ENCODE data around the gene TTI1. TPM values are rescaled to one million over a fixed set of nuclear protein-coding genes. Genes with fewer than 3 reads are reported as not detected.

The TTI1 gene
- total and polyA plus RNA-seq, 2 of the 13 experiments (the other 11 are each of a cell fraction or from before 2014, with no cell fraction given), result 22.9 to 39.8 TPM

DNA sequence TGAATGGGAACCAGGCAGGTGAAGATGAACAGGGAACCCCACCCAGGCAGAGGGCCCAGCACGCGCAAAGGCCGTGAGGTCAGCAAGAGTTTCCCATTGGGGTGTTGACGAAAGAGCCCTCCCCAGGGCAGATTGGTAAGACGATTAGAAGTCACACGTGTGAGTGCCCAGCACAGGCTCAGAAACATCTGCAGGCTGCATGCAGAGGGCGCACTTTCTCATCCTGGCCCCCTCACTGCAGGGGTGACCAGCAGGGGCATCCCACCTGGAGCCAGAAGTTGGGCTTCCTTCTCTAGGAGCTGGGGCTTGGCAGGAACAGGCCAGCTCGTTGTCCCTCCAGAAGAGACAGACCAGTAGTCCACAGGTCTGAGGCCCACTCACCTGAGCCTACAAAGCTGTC, 91.9 kb downstream of the TTI1 start (continued):
- TF ChIP-seq, protein P1, sequence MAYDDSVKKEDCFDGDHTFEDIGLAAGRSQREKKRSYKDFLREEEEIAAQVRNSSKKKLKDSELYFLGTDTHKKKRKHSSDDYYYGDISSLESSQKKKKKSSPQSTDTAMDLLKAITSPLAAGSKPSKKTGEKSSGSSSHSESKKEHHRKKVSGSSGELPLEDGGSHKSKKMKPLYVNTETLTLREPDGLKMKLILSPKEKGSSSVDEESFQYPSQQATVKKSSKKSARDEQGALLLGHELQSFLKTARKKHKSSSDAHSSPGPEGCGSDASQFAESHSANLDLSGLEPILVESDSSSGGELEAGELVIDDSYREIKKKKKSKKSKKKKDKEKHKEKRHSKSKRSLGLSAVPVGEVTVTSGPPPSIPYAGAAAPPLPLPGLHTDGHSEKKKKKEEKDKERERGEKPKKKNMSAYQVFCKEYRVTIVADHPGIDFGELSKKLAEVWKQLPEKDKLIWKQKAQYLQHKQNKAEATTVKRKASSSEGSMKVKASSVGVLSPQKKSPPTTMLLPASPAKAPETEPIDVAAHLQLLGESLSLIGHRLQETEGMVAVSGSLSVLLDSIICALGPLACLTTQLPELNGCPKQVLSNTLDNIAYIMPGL (CRISPR knock-in tag; IDR thresholded peaks at IDR 0.05; ENCODE audit: borderline replicate concordance in 1 of 2, low read depth in 1 of 2), result peak in 1 of 2 experiments; percentile 45; a peak in 1 of 4 replicates
- TF ChIP-seq ZNF574 (CRISPR knock-in tag; IDR thresholded peaks at IDR 0.05) (peak; percentile 54), ZFY (CRISPR knock-in tag; IDR thresholded peaks at IDR 0.05) (no peak), ZFP36 (IDR thresholded peaks at IDR 0.05; ENCODE audit: borderline replicate concordance, low read depth, low read length, partially characterized antibody) (no peak), ZNF619 (CRISPR knock-in tag; IDR thresholded peaks at IDR 0.05) (no peak), BHLHE40 (IDR thresholded peaks at IDR 0.05; ENCODE audit: low read length) (no peak), ZMYM3 (CRISPR knock-in tag; IDR thresholded peaks at IDR 0.05) (no peak), STAG1 (CRISPR knock-in tag; IDR thresholded peaks at IDR 0.05) (peak; percentile 80), SRSF4 (IDR thresholded peaks at IDR 0.05; ENCODE audit: low read depth, low read length, poor library complexity, severe bottlenecking) (no peak), ZNF451 (CRISPR knock-in tag; IDR thresholded peaks at IDR 0.05) (no peak), ZNF124 (CRISPR knock-in tag; IDR thresholded peaks at IDR 0.05) (no peak), ERF (CRISPR knock-in tag; IDR thresholded peaks at IDR 0.05) (0 out of 2 replicates have a peak, but pooled peaks have one; percentile 53), GLMP (CRISPR knock-in tag; IDR thresholded peaks at IDR 0.05; ENCODE audit: borderline replicate concordance) (no peak), SRSF9 (IDR thresholded peaks at IDR 0.05; ENCODE audit: borderline replicate concordance, insufficient read depth, low read depth, low read length, poor library complexity, severe bottlenecking) (no peak), SMC3 (IDR thresholded peaks at IDR 0.05; ENCODE audit: low read length) (peak; percentile 60), NRL (CRISPR knock-in tag; IDR thresholded peaks at IDR 0.05; ENCODE audit: borderline replicate concordance) (peak; percentile 62), NFYB (CRISPR knock-in tag; IDR thresholded peaks at IDR 0.05) (no peak), ZNF143 (CRISPR knock-in tag; IDR thresholded peaks at IDR 0.05) (no peak), ZSCAN25 (CRISPR knock-in tag; IDR thresholded peaks at IDR 0.05) (peak; percentile 90), ZNF768 (CRISPR knock-in tag; IDR thresholded peaks at IDR 0.05) (peak; percentile 76; the same call in 1 of the 2 replicates)
- TF ChIP-seq, protein P2, sequence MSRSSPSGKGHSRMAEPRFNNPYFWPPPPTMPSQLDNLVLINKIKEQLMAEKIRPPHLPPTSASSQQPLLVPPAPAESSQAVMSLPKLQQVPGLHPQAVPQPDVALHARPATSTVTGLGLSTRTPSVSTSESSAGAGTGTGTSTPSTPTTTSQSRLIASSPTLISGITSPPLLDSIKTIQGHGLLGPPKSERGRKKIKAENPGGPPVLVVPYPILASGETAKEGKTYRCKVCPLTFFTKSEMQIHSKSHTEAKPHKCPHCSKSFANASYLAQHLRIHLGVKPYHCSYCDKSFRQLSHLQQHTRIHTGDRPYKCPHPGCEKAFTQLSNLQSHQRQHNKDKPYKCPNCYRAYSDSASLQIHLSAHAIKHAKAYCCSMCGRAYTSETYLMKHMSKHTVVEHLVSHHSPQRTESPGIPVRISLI (CRISPR knock-in tag; IDR thresholded peaks at IDR 0.05; ENCODE audit: borderline replicate concordance), result peak; percentile 80; the same call in 1 of the 2 replicates
- TF ChIP-seq, protein P3, sequence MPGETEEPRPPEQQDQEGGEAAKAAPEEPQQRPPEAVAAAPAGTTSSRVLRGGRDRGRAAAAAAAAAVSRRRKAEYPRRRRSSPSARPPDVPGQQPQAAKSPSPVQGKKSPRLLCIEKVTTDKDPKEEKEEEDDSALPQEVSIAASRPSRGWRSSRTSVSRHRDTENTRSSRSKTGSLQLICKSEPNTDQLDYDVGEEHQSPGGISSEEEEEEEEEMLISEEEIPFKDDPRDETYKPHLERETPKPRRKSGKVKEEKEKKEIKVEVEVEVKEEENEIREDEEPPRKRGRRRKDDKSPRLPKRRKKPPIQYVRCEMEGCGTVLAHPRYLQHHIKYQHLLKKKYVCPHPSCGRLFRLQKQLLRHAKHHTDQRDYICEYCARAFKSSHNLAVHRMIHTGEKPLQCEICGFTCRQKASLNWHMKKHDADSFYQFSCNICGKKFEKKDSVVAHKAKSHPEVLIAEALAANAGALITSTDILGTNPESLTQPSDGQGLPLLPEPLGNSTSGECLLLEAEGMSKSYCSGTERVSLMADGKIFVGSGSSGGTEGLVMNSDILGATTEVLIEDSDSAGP (CRISPR knock-in tag; IDR thresholded peaks at IDR 0.05; ENCODE audit: borderline replicate concordance), result peak; percentile 55

Data from HepG2 (cell line).